ENCODE data around the gene MOCS1.
"Not testable (repeated sequence)": the region's sequence is repeated elsewhere in the genome, so short reads cannot be mapped to it uniquely, and the experiment has no call there.

Gene MOCS1

GRCh38 chr6:39934131-39934757 is at the start of gene MOCS1:
Gene MOCS1, minus strand, starts transcription at chr6:39934462. Its CDS starts 45 bp downstream, at chr6:39934417.
- peaks cover 10% of the 10 kb centered on the region for H3K4me1 ChIP-seq (ENCODE audit: control insufficient read depth, insufficient read depth, low read length, unreplicated experiment)
- peak within 1 kb of the TSS; percentile 82 for H2AFZ ChIP-seq (ENCODE audit: low read length, unreplicated experiment)
- peaks cover 27% of the 10 kb centered on the region for H3K27me3 ChIP-seq (ENCODE audit: insufficient read depth, low read length)
- peak within 1 kb of the TSS; percentile 79 for H3K4me3 ChIP-seq (ENCODE audit: low read depth, low read length)
- no peaks in the 10 kb centered on the region for H3K79me2 ChIP-seq (ENCODE audit: control insufficient read depth, insufficient read depth, low read length, unreplicated experiment)
- no peaks in the 10 kb centered on the region for H3K36me3 ChIP-seq (ENCODE audit: insufficient read depth, low read length)
- no peak within 1 kb of the TSS for H3K27ac ChIP-seq (ENCODE audit: low read depth, low read length)

- Histone ChIP-seq H3K4me1 (ENCODE audit: control insufficient read depth, insufficient read depth, low read length, unreplicated experiment) (no peaks in the 10 kb centered on the region), H2AFZ (ENCODE audit: low read length, unreplicated experiment) (no peak overlapping the region), H3K27me3 (ENCODE audit: insufficient read depth, low read length) (no peaks in the 10 kb centered on the region), H3K27ac (ENCODE audit: low read depth, low read length) (no peak overlapping the region), H3K4me3 (ENCODE audit: low read depth, low read length) (no peak overlapping the region), H3K36me3 (ENCODE audit: insufficient read depth, low read length) (no peaks in the 10 kb centered on the region), H3K79me2 (ENCODE audit: control insufficient read depth, insufficient read depth, low read length, unreplicated experiment) (no peaks in the 10 kb centered on the region)
These were observed 49.8 kb upstream of the MOCS1 start for GRCh38 chr6:39984051-39984450.

GRCh38 chr6:39983193-39983592 is 48.9 kb upstream of the MOCS1 start:
- Histone ChIP-seq H2AFZ (ENCODE audit: low read length, unreplicated experiment) (no peak overlapping the region), H3K79me2 (ENCODE audit: control insufficient read depth, insufficient read depth, low read length, unreplicated experiment) (no peaks in the 10 kb centered on the region), H3K27me3 (ENCODE audit: insufficient read depth, low read length) (no peaks in the 10 kb centered on the region), H3K4me3 (ENCODE audit: low read depth, low read length) (no peak overlapping the region), H3K36me3 (ENCODE audit: insufficient read depth, low read length) (no peaks in the 10 kb centered on the region), H3K27ac (ENCODE audit: low read depth, low read length) (no peak overlapping the region), H3K4me1 (ENCODE audit: control insufficient read depth, insufficient read depth, low read length, unreplicated experiment) (no peaks in the 10 kb centered on the region)

- Histone ChIP-seq H3K36me3 (ENCODE audit: insufficient read depth, low read length) (no peaks in the 10 kb centered on the region), H3K79me2 (ENCODE audit: control insufficient read depth, insufficient read depth, low read length, unreplicated experiment) (no peaks in the 10 kb centered on the region), H2AFZ (ENCODE audit: low read length, unreplicated experiment) (no peak overlapping the region), H3K4me3 (ENCODE audit: low read depth, low read length) (no peak overlapping the region), H3K4me1 (ENCODE audit: control insufficient read depth, insufficient read depth, low read length, unreplicated experiment) (no peaks in the 10 kb centered on the region), H3K27ac (ENCODE audit: low read depth, low read length) (no peak overlapping the region), H3K27me3 (ENCODE audit: insufficient read depth, low read length) (no peaks in the 10 kb centered on the region)
These were observed 48.5 kb upstream of the MOCS1 start for GRCh38 chr6:39982720-39983119.

- no peaks in the 10 kb centered on the region for H3K79me2 ChIP-seq (ENCODE audit: control insufficient read depth, insufficient read depth, low read length, unreplicated experiment)
- no peaks in the 10 kb centered on the region for H3K27me3 ChIP-seq (ENCODE audit: insufficient read depth, low read length)
- H3K36me3 ChIP-seq (ENCODE audit: insufficient read depth, low read length) = no peaks in the 10 kb centered on the region
- H3K4me1 ChIP-seq (ENCODE audit: control insufficient read depth, insufficient read depth, low read length, unreplicated experiment) = no peaks in the 10 kb centered on the region
- no peak overlapping the region for H3K27ac ChIP-seq (ENCODE audit: low read depth, low read length)
- no peak overlapping the region for H2AFZ ChIP-seq (ENCODE audit: low read length, unreplicated experiment)
- no peak overlapping the region for H3K4me3 ChIP-seq (ENCODE audit: low read depth, low read length)
These were observed 46.7 kb upstream of the MOCS1 start for GRCh38 chr6:39980839-39981580.

GRCh38 chr6:39979461-39980328 is 45.4 kb upstream of the MOCS1 start:
- no peaks in the 10 kb centered on the region for H3K4me1 ChIP-seq (ENCODE audit: control insufficient read depth, insufficient read depth, low read length, unreplicated experiment)
- no peak overlapping the region for H3K27ac ChIP-seq (ENCODE audit: low read depth, low read length)
- H3K4me3 ChIP-seq (ENCODE audit: low read depth, low read length) = no peak overlapping the region
- H3K79me2 ChIP-seq (ENCODE audit: control insufficient read depth, insufficient read depth, low read length, unreplicated experiment) = no peaks in the 10 kb centered on the region
- no peaks in the 10 kb centered on the region for H3K27me3 ChIP-seq (ENCODE audit: insufficient read depth, low read length)
- H2AFZ ChIP-seq (ENCODE audit: low read length, unreplicated experiment) = no peak overlapping the region
- H3K36me3 ChIP-seq (ENCODE audit: insufficient read depth, low read length) = no peaks in the 10 kb centered on the region

GRCh38 chr6:39978240-39978639 is 44.0 kb upstream of the MOCS1 start:
- H3K27me3 ChIP-seq (ENCODE audit: insufficient read depth, low read length) = peaks cover 3% of the 10 kb centered on the region; the same call in 1 of the 2 replicates
- no peaks in the 10 kb centered on the region for H3K79me2 ChIP-seq (ENCODE audit: control insufficient read depth, insufficient read depth, low read length, unreplicated experiment)
- no peaks in the 10 kb centered on the region for H3K36me3 ChIP-seq (ENCODE audit: insufficient read depth, low read length)
- no peak overlapping the region for H2AFZ ChIP-seq (ENCODE audit: low read length, unreplicated experiment)
- no peak overlapping the region for H3K27ac ChIP-seq (ENCODE audit: low read depth, low read length)
- H3K4me1 ChIP-seq (ENCODE audit: control insufficient read depth, insufficient read depth, low read length, unreplicated experiment) = no peaks in the 10 kb centered on the region
- no peak overlapping the region for H3K4me3 ChIP-seq (ENCODE audit: low read depth, low read length)

GRCh38 chr6:39973661-39974060 is 39.4 kb upstream of the MOCS1 start:
- peaks cover 23% of the 10 kb centered on the region; the same call in 1 of the 2 replicates for H3K27me3 ChIP-seq (ENCODE audit: insufficient read depth, low read length)
- H3K4me3 ChIP-seq (ENCODE audit: low read depth, low read length) = no peak overlapping the region
- no peak overlapping the region for H2AFZ ChIP-seq (ENCODE audit: low read length, unreplicated experiment)
- no peak overlapping the region for H3K27ac ChIP-seq (ENCODE audit: low read depth, low read length)
- no peaks in the 10 kb centered on the region for H3K4me1 ChIP-seq (ENCODE audit: control insufficient read depth, insufficient read depth, low read length, unreplicated experiment)
- no peaks in the 10 kb centered on the region for H3K36me3 ChIP-seq (ENCODE audit: insufficient read depth, low read length)
- no peaks in the 10 kb centered on the region for H3K79me2 ChIP-seq (ENCODE audit: control insufficient read depth, insufficient read depth, low read length, unreplicated experiment)

- not testable (repeated sequence) for H3K4me3 ChIP-seq (ENCODE audit: low read depth, low read length); H3K27ac ChIP-seq (ENCODE audit: low read depth, low read length); H3K79me2 ChIP-seq (ENCODE audit: control insufficient read depth, insufficient read depth, low read length, unreplicated experiment); H3K4me1 ChIP-seq (ENCODE audit: control insufficient read depth, insufficient read depth, low read length, unreplicated experiment); H3K36me3 ChIP-seq (ENCODE audit: insufficient read depth, low read length); H2AFZ ChIP-seq (ENCODE audit: low read length, unreplicated experiment)
- peaks cover 25% of the 10 kb centered on the region; the same call in 1 of the 2 replicates for H3K27me3 ChIP-seq (ENCODE audit: insufficient read depth, low read length)
These were observed 38.5 kb upstream of the MOCS1 start for GRCh38 chr6:39972717-39973116.

GRCh38 chr6:39971131-39971530 is 36.9 kb upstream of the MOCS1 start:
- H3K4me3 ChIP-seq (ENCODE audit: low read depth, low read length); H2AFZ ChIP-seq (ENCODE audit: low read length, unreplicated experiment); H3K4me1 ChIP-seq (ENCODE audit: control insufficient read depth, insufficient read depth, low read length, unreplicated experiment); H3K36me3 ChIP-seq (ENCODE audit: insufficient read depth, low read length); H3K79me2 ChIP-seq (ENCODE audit: control insufficient read depth, insufficient read depth, low read length, unreplicated experiment); H3K27ac ChIP-seq (ENCODE audit: low read depth, low read length): not testable (repeated sequence)
- H3K27me3 ChIP-seq (ENCODE audit: insufficient read depth, low read length) = peaks cover 25% of the 10 kb centered on the region; the same call in 1 of the 2 replicates
